ENCODE data around the gene CEP104.
A peak's percentile ranks its signal among the peaks of the same experiment; 100 is the strongest.

The CEP104 gene

GRCh38 chr1:3790500-3790923 lies 66.5 kb downstream of the CEP104 start:
- no peak for DNase-seq (ENCODE audit: extremely low spot score)
- POLR2A ChIA-PET, result no interaction called here
- TF ChIP-seq FOXM1 (IDR thresholded peaks at IDR 0.05; ENCODE audit: borderline replicate concordance) (no peak), LEF1 (IDR thresholded peaks at IDR 0.05; ENCODE audit: borderline replicate concordance) (no peak), NFRKB (IDR thresholded peaks at IDR 0.05) (no peak), CTBP1 (IDR thresholded peaks at IDR 0.05; ENCODE audit: borderline replicate concordance) (no peak), SP1 (IDR thresholded peaks at IDR 0.05) (no peak), HDGF (IDR thresholded peaks at IDR 0.05; ENCODE audit: borderline replicate concordance) (no peak), L3MBTL2 (conservative IDR thresholded peaks at IDR 0.05) (no peak), ARNT (IDR thresholded peaks at IDR 0.05) (no peak)
- CTCF ChIA-PET, result no interaction called here

- CTCF ChIA-PET, result no interaction called here
- POLR2A ChIA-PET, result no interaction called here
- TF ChIP-seq SUZ12 (IDR thresholded peaks at IDR 0.05) (no peak), FOXK2 (IDR thresholded peaks at IDR 0.05) (no peak), CTBP1 (IDR thresholded peaks at IDR 0.05; ENCODE audit: borderline replicate concordance) (no peak), FOXM1 (IDR thresholded peaks at IDR 0.05; ENCODE audit: borderline replicate concordance) (no peak), L3MBTL2 (conservative IDR thresholded peaks at IDR 0.05) (no peak), PKNOX1 (IDR thresholded peaks at IDR 0.05) (no peak)
Observed at GRCh38 chr1:3789421-3790300, 67.3 kb downstream of the CEP104 start.

GRCh38 chr1:3788756-3789420 lies 68.1 kb downstream of the CEP104 start:
- ChIA-PET POLR2A (no interaction called here), CTCF (no interaction called here)
- DNase-seq (ENCODE audit: extremely low spot score), result no peak
- TF ChIP-seq CTBP1 (IDR thresholded peaks at IDR 0.05; ENCODE audit: borderline replicate concordance) (no peak), NFRKB (IDR thresholded peaks at IDR 0.05) (no peak)

More at GRCh38 chr1:3789421-3790300, 67.3 kb downstream of the CEP104 start:
- DNase-seq (ENCODE audit: extremely low spot score), result no peak

GRCh38 chr1:3787745-3788605 lies 69.0 kb downstream of the CEP104 start:
- ChIA-PET CTCF (no interaction called here), POLR2A (interaction anchor here (1.0 kb wide), 1 partner anchor 8 kb away, joined by 5 read pairs; the partner anchor contains the start of gene LRRC47)
- TF ChIP-seq FOXA1 (IDR thresholded peaks at IDR 0.05) (no peak), ARNT (IDR thresholded peaks at IDR 0.05) (no peak), CTBP1 (IDR thresholded peaks at IDR 0.05; ENCODE audit: borderline replicate concordance) (no peak), BHLHE40 (IDR thresholded peaks at IDR 0.05; ENCODE audit: borderline replicate concordance) (no peak), SP1 (IDR thresholded peaks at IDR 0.05) (no peak), NFRKB (IDR thresholded peaks at IDR 0.05) (no peak)
- DNase-seq (ENCODE audit: extremely low spot score), result no peak

GRCh38 chr1:3787349-3787715 lies 69.7 kb downstream of the CEP104 start:
- POLR2A ChIA-PET, result interaction anchor here (1.0 kb wide), 1 partner anchor 9 kb away, joined by 5 read pairs; the partner anchor contains the start of gene LRRC47

GRCh38 chr1:3786468-3787348 lies 70.3 kb downstream of the CEP104 start:
- CTCF ChIA-PET, result no interaction called here
- POLR2A ChIA-PET, result interaction anchor here (1.6 kb wide), 1 partner anchor 10 kb away, joined by 5 read pairs; the partner anchor contains the start of gene LRRC47
- no peak for TF ChIP-seq SUZ12 (IDR thresholded peaks at IDR 0.05)
- no peak for TF ChIP-seq FOXA1 (IDR thresholded peaks at IDR 0.05)
- TF ChIP-seq NFRKB (IDR thresholded peaks at IDR 0.05), result no peak
- TF ChIP-seq LEF1 (IDR thresholded peaks at IDR 0.05; ENCODE audit: borderline replicate concordance), result no peak
- TF ChIP-seq BHLHE40 (IDR thresholded peaks at IDR 0.05; ENCODE audit: borderline replicate concordance), result no peak
- no peak for DNase-seq (ENCODE audit: extremely low spot score)

More at GRCh38 chr1:3787349-3787715, 69.7 kb downstream of the CEP104 start:
- CTCF ChIA-PET, result no interaction called here
- TF ChIP-seq BHLHE40 (IDR thresholded peaks at IDR 0.05; ENCODE audit: borderline replicate concordance), result no peak
- DNase-seq (ENCODE audit: extremely low spot score), result no peak

GRCh38 chr1:3785456-3786157 lies 71.4 kb downstream of the CEP104 start:
- no peak for TF ChIP-seq CTBP1 (IDR thresholded peaks at IDR 0.05; ENCODE audit: borderline replicate concordance)
- TF ChIP-seq HDGF (IDR thresholded peaks at IDR 0.05; ENCODE audit: borderline replicate concordance), result no peak
- peak; percentile 58 for DNase-seq (ENCODE audit: extremely low spot score)
- CTCF ChIA-PET, result interaction anchor here (0.7 kb wide), 3 partner anchors 99 to 1200 kb away, joined by 3 to 6 read pairs (median 5); no protein-coding TSS in a partner anchor
- POLR2A ChIA-PET, result interaction anchor here (1.6 kb wide), 1 partner anchor 11 kb away, joined by 5 read pairs; the partner anchor contains the start of gene LRRC47
